HG02759 (cell line): ENCODE measurements around the gene GLP2R.

Source experiments
- ATAC-seq: cut with Tn5 transposase; IDR thresholded peaks from one replicate; pipeline ENCODE4 v1.9.1; 2021; ENCODE audit warnings: mild to moderate bottlenecking, moderate library complexity; ENCODE audit not compliant: unreplicated experiment

GLP2R gene

DNA sequence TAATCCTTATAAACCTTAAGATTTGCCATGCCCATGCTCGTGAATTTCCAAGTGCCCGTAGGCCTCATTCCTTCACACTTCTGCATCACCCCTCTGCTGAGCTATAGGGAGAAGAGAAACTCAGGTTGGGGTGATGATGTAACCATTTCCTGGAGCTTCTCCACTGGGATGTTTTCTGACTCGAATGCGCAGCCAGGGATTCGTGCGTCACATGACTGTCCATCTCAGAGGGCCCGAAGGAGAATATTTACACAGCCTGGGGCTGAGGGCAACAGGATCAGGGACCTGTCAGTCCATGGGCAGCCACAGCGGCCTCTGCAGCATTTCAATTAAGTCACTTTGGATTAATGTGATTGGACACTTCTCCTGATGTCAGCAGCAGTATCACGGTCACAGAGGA, 12.6 kb upstream of the GLP2R start:
- no peak for ATAC-seq

GRCh38 chr17:9814337-9814945, 11.3 kb upstream of the GLP2R start:
- ATAC-seq, result no peak

DNA sequence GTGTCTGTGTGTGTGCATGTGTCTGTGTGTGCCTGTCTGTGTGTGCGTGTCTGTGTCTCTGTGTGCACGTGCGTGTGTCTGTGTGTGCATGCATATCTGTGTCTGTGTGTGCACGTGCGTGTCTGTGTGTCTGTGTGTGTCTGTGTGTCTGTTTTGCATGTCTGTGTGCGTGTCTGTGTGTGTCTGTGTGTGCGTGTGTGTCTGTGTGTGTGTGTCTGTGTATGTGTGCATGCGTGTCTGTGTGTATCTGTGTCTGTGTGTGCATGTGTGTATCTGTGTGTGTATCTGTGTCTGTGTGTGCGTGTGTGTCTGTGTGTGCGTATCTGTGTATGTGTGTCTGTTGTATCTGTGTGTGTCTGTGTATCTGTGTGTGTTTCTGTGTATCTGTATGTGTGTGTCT, 9.3 kb upstream of the GLP2R start:
- ATAC-seq, result no peak

- ATAC-seq, result no peak
Measured at GRCh38 chr17:9817086-9817485, 8.6 kb upstream of the GLP2R start.

DNA sequence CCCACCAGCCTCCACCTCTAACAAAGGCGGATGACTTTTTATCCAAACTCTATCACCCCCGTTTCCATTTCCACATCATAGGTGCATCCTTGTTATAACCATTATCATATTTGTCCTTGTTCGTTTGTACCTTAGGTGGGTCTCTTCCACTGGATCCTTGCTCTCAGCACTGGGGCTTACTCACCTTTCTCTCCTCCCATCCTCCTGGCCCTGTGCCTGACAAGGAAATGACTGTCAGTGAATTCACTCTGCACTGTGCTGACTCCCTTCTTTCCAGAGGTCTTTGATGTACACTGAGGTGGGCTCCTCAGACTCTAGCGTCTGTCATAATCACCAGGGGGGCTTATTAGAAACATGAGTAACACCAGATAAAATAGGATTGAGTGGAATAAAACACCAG, 7.0 kb upstream of the GLP2R start:
- ATAC-seq, result no peak

DNA sequence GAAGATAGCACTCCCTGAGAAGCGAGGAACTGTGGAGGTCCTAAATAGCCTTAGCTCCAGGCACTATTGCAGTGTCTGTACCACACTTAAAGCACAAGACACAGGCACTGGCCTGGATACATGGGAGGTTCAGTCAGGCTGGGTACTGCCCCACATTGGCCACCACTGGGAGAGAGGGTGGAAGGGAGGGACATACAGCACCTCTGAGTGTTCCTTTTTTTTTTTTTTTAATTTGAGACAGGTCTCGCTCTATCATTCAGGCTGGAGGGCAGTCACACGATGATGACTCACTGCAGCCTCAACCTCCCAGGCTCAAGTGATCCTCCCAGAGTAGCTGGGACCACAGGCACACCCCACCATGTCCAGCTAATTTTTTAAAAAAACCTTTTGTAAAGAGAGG, 5.3 kb upstream of the GLP2R start:
- no peak for ATAC-seq

DNA sequence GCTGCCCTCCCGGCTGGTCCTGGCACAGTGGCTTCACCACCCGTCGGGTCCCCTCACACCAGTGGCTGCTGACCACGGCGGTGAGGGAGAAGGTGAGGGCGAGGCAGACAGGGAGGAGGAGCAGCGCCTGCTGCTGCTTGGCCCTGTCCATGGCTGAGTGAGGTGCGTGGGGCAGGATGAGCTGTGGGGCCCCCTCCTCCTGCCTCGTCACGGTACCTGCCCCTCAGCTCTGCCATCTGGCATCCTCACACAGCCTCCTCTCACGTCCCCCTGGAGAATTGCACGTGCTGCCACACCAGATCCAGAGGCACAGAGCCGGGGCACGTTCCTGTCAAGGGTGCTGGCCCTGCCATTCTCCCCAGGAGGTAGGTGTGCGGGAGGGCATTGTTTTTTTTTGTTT, 3.8 kb upstream of the GLP2R start, which contains the start of gene GSG1L2:
TSS of gene GSG1L2 (minus strand) at position 159 of the 400 bp plus-strand sequence. CDS start at position 151, 8 bp downstream.
- no peak for ATAC-seq

- no peak for ATAC-seq
Measured at GRCh38 chr17:9824094-9824493, 1.6 kb upstream of the GLP2R start.

DNA sequence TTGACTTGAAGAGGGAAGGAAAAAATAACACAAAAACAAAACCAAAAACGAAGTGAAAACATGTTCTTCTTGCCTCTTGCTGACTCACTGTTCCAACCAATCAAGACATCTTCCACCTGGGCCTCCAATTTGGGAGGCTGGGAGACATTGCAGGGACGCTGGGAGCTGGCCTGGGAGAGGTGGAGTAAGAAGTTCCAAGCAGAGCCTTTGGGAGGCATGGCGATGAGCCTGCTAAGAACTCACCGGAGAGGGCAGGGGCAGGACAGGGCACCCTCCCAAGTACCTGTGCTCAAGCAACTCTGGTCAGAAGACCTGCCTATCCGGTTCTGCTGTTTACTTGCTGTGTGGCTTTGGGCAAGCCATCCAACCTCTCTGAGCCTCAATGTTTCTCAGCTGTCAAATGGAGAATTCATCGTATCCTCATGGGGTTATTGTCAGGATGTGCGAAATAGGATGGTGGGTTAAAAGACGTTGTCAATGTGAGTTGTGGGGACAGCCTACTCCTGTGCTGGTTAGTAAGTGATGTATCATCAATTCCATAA, 856 bp upstream of the GLP2R start:
- ATAC-seq, result no peak

- ATAC-seq, result no peak
Measured at GRCh38 chr17:9828296-9829295, 2.9 kb downstream of the GLP2R start.

DNA sequence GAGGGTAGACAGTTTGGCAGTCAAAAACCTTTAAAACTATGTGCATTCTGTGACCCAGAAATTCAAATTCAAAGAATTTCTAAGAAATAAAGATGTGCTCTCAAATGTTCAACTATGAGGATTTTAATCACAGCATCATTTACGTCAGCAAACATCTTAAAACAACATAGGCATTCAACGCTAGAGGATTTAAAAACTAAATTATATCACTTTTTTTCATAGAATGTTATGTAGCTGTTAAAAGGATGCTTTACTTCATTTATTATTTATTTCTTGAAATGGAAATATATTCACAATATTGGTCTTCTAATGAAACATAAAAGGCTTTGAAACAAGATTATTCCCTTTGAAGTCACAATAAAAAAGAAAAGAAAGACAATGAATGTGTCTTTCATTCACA, 3.6 kb downstream of the GLP2R start:
- ATAC-seq, result no peak

GRCh38 chr17:9830711-9831110, 5.0 kb downstream of the GLP2R start:
- no peak for ATAC-seq

DNA sequence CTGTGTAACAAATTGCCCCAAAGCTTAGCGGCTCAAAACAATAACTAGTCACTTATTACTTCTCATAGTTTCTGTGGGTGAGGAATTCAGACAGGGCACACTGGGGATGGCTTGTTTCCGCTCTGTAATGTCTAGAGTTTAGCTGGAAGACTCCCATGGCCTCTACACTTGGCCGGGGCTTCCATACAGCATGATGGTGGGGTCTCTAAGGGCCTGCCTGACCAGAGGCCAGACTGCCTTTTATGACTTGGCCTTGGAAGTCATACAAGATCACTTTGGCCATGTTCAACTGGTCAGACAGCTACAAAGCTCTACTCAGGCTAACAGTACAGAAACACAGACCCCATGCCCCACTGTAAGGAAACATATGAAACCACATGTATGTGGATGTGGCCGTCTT, 8.2 kb downstream of the GLP2R start:
- no peak for ATAC-seq

- ATAC-seq, result no peak
Measured at GRCh38 chr17:9837551-9838471, 12.1 kb downstream of the GLP2R start.

- no peak for ATAC-seq
Measured at GRCh38 chr17:9839433-9839832, 13.7 kb downstream of the GLP2R start.

- ATAC-seq, result no peak
Measured at GRCh38 chr17:9842057-9842758, 16.5 kb downstream of the GLP2R start.

GRCh38 chr17:9843152-9844010, 17.7 kb downstream of the GLP2R start:
- no peak for ATAC-seq

- no peak for ATAC-seq
Measured at GRCh38 chr17:9844153-9844552, 18.4 kb downstream of the GLP2R start.

DNA sequence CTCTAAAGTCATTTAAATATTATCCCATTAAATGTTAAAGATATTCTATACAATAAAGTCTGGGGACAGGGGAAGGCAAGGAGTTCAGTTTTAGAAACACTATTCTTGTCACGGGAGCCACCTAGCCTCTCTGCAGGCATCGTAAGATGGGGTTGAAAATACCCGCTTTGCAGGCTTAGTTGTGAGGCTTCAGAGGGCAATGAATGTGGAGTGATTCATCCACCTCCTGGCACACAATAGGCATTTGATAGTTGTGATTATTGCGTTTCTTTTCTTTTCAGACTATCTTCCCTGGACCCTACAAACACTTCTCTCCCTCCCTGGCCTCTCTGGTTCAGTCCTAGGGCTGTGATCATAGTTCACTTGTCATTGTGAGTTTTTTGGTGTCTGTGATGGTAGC, 19.6 kb downstream of the GLP2R start:
- no peak for ATAC-seq
